LNCaP clone FGC (cell line): ENCODE results near the gene VPS35L.
"Not testable (repeated sequence)": the region's sequence is repeated elsewhere in the genome, so short reads cannot be mapped to it uniquely, and the experiment has no call there.

ENCODE experiments used
- DNase-seq: peaks from one replicate; pipeline ENCODE4 v3.0.0-alpha.2; 2011; ENCODE audit warnings: low read depth
- H3K4me3 ChIP-seq: 2 replicates; pipeline ENCODE4 v1.5.1; 2011; ENCODE audit warnings: mild to moderate bottlenecking, low read depth, low read length, control low read depth
- TF ChIP-seq, protein P1 (sequence below): IDR thresholded peaks from 2 replicates; pipeline ENCODE4 v1.5.1; 2012; ENCODE audit warnings: mild to moderate bottlenecking; ENCODE audit not compliant: control insufficient read depth, insufficient read depth; ENCODE audit errors: extremely low read depth

Gene VPS35L

DNA sequence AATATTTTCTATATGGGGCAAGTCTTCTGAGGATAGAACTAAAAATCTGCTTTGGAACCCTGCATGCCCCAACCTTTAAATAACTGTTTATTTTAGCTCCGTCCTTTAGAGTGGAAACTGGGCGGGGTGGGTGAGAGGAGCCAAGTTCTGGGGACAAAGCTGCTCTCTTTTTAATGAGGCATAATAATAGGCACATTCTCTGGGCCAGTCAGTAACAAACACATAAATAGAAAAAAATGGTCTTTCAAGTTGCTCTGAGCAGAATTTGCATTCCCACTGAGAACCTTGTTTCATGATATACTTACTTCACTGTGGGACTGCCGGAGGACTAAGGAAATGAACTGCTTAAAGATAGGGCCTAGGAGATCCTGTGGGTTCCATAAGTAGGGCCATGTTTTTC, 111.0 kb downstream of the VPS35L start:
- TF ChIP-seq, protein P1, sequence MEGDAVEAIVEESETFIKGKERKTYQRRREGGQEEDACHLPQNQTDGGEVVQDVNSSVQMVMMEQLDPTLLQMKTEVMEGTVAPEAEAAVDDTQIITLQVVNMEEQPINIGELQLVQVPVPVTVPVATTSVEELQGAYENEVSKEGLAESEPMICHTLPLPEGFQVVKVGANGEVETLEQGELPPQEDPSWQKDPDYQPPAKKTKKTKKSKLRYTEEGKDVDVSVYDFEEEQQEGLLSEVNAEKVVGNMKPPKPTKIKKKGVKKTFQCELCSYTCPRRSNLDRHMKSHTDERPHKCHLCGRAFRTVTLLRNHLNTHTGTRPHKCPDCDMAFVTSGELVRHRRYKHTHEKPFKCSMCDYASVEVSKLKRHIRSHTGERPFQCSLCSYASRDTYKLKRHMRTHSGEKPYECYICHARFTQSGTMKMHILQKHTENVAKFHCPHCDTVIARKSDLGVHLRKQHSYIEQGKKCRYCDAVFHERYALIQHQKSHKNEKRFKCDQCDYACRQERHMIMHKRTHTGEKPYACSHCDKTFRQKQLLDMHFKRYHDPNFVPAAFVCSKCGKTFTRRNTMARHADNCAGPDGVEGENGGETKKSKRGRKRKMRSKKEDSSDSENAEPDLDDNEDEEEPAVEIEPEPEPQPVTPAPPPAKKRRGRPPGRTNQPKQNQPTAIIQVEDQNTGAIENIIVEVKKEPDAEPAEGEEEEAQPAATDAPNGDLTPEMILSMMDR, result no peak
- DNase-seq, result no peak
- no peak overlapping the region for H3K4me3 ChIP-seq

DNA sequence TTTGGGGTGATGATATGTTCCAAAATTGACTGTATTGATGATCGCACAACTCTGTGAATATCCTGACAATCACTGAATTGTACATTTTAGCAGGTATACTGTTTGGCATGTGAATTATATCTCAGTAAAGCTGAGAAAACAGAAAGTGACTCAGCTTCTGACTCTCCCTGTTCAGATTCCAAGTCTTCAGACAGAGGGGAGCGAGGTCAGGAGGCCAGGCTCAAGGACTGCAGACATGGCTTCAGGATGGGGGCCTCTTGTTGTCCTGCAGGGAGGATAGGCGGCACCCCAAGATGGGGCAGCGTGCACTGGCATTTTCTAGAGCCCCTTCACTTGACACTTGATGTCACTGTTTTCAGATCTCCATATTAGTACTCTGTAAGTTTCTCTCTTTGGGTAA, 116.9 kb downstream of the VPS35L start:
- TF ChIP-seq, protein P1, result no peak
- DNase-seq, result no peak
- no peak overlapping the region for H3K4me3 ChIP-seq

DNA sequence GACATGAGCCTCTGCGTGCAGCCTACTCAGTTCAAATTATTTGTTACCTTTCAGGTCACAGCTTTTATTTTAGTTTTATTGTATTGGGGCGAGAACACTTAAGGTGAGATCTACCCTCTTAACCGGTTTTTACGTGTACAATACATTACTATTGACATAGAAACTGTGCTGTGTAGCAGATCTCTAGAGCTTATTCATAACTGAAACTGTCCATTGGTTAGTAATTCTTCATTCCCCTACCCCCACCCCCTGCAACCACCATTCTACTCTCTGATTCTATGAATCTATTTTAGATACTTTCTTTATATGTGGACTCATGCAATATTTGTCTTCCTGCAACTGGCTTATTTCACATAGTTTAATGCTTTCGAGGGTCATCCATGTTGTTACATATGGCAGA, 119.0 kb downstream of the VPS35L start:
- TF ChIP-seq, protein P1, result no peak
- H3K4me3 ChIP-seq, result no peak overlapping the region
- DNase-seq, result no peak

DNA sequence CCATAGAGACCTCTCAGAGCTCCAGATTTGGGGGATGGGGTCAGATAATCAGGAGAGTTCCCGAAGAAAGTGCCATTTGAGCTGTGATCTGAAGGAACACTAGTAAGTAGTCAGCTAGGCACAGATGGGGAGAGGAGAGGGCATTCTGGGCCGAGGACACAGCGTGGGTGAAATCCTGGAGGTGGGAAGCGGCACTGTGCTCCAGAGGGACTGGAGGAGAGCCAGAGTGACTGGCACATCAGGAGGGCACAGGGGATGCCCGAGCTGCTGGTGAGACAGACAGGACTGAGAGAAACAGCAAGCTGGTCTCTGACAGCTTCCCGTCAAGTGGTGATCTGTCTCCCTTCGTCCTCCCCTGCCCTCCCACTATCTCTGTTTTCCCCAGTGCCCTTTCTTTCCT, 121.9 kb downstream of the VPS35L start:
- no peak for DNase-seq
- H3K4me3 ChIP-seq, result no peak overlapping the region
- TF ChIP-seq, protein P1, result no peak

DNA sequence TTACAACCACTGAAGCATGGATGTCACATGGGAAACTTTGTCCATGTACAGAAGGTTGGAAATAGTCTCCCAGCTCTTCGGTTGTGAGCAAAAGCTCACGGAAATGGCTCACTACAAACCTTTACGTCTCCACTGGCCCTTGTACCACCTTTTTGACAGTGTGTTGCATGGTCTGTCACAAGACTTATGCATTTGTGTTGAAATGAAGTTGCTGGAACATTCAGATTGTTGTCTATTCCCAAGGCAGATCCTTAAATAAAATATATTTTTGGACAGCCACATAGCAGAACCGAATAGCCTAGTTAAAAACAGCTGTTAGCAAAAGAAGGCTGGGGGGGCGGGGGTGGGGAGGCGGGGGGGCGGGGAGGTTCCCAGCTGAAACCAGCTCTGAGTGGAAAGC, 123.3 kb downstream of the VPS35L start:
- TF ChIP-seq, protein P1, result no peak
- H3K4me3 ChIP-seq, result no peak overlapping the region
- no peak for DNase-seq

DNA sequence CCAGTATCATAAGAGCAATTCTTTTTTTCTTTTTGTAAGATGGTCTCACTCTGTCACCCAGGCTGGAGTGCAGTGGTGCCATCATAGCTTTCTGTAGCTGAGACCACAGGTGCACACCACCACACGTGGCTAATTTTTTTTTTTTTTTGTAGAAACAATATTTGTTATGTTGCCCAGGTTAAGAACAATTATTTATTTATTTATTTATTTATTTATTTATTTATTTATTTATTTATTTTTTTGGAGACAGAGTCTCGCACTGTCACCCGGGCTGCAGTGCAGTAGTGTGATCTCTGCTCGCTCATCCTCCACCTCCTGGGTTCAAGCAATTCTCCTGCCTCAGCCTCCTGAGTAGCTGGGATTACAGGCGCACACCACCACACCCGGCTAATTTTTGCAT, 123.8 kb downstream of the VPS35L start:
- not testable (repeated sequence) for H3K4me3 ChIP-seq, DNase-seq

DNA sequence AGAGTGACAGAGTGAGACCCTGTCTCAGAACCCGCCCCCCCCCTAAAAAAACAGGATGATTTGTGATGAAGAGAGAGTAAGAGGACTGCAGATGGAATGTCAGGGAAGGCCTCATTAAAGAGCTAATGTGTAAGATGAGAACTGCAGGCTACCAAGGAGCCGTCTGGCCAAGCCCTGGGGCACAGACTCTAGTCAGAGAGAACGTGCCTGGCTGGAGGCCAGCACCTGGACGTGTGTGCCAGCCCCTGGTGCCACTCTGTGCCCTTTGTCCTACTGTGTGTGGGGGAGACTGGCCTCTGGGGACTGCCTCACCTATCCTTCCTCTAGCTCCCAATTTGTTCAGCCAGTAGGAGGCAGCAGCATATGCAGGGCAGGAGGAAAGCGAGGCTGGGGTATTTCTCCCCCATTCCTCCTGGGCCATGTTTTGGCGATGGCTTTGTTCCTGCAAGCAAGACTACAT, 125.4 kb downstream of the VPS35L start:
- TF ChIP-seq, protein P1, result no peak
- no peak overlapping the region for H3K4me3 ChIP-seq
- no peak for DNase-seq

DNA sequence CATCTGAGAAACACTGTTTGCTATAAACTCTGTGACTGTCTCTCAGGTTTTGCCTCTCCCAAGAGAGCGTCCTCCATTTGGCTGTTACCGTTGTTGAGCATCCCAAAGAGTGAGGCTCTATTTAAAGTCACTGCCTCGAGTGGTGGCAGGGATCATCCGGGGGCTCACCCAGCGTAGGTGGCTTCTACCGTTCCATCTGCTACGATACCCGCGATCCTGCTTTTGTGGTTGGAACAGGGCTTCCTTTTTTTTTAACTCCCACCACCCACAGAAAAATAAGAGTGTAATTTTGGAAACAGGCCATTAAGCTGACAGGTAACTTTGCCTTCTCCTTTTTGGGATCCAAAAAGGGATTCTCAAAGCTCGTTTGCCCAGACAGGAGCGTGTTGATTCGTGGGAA, 126.1 kb downstream of the VPS35L start:
- TF ChIP-seq, protein P1, result no peak
- no peak for DNase-seq

More for the DNA sequence above, 126.1 kb downstream of the VPS35L start:
- H3K4me3 ChIP-seq, result no peak overlapping the region
